DMS 273 (cell line): ENCODE data around the gene GHRHR.

Experiments used
- DNase-seq: peaks from one replicate; lab custom pipeline; 2025; ENCODE audit not compliant: unreplicated experiment; lab: John Stamatoyannopoulos, UW

GHRHR gene

GRCh38 chr7:30963842-30964241 lies at the start of gene GHRHR:
Gene GHRHR, plus strand, starts transcription at chr7:30963953. Its CDS starts 116 bp downstream, at chr7:30964069.
- DNase-seq, result no peak

DNA sequence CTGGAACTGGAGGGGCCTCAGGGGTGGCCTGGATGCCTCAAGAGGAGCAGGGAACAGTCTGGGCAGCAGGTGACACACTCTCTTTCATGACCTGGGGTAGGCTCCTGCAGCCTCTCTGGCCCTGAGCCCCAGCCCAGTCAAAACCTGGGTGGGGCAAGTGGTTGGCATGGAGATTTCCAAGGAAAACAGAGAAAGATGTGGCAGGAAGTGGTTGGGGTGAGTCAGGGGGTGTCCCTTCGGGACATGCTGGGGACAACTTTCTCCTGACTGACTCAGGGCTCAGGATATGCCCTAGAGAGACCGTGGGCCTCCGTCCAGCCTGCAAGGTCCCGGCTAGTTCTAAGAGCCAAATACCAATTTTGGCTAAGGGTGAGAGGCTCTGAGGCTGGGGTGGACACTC lies 49.2 kb upstream of the GHRHR start:
- DNase-seq, result no peak

GRCh38 chr7:30915005-30915601 lies 48.6 kb upstream of the GHRHR start:
- DNase-seq, result no peak

DNA sequence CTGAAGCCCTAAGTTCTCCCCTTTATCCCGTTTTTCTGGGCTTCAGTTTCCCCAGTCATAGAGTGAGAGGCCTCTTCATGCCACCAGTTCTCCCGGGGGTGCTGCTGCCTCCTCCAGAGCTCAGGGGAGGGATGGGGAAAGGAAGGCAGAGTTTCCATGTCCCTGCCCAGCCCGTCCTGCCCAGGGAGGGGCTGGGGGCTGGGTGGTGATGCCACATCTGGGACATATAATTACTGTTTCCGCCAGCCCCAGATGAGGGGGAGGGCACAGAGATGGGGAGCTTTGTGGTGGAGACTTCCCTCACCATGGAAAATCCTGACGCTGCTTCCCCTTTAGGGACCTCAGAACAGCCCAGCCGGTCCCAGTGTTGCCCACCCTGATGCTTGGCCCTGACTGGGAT lies 48.0 kb upstream of the GHRHR start:
- DNase-seq, result no peak

DNA sequence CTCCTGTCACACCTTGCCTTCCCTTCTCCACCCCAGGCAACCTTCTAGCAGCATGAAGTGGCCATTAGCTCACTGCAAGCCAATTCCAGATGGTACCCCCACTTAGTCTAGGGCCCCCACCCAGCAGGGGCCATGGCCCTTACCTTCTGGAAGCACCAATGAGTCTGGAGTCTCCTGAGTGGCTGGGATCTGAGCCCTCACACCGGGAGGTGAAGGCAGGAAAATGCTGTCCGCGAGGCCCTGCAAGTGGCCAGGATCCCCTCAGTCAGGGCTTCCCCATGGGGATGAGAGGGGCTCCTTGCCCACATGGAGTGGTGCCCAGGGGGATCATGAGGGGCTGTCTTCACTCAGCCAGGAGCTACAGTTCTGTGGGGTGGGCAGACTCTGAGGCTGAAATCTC lies 47.5 kb upstream of the GHRHR start:
- DNase-seq, result peak; percentile 19

DNA sequence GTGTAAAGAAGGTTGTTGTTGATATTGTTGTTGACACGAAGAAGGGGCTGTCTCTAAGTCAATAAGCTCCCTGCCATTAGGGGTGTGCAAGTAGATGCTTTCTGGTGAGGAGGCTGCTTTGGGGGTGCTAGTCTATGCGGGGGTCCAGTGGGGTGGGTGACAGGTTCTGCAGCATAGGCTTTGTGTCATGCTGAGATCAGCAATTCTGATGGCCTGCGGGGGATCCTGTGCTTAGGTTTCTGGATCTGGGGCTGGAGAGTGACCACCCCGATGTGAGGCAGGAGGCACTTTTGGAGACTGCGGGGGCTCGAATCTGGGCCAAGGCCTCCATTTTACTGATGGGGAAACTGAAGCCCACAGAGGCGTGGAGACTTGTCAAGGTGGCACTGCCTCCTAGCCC lies 47.0 kb upstream of the GHRHR start:
- no peak for DNase-seq

GRCh38 chr7:30917216-30917893 lies 46.4 kb upstream of the GHRHR start:
- DNase-seq, result no peak

GRCh38 chr7:30918676-30919075 lies 45.1 kb upstream of the GHRHR start:
- DNase-seq, result no peak

- peak; percentile 52 for DNase-seq
Measured at GRCh38 chr7:30920021-30920583, 43.7 kb upstream of the GHRHR start.

- DNase-seq, result peak; percentile 64
Measured at GRCh38 chr7:30920584-30921539, 42.9 kb upstream of the GHRHR start.

DNA sequence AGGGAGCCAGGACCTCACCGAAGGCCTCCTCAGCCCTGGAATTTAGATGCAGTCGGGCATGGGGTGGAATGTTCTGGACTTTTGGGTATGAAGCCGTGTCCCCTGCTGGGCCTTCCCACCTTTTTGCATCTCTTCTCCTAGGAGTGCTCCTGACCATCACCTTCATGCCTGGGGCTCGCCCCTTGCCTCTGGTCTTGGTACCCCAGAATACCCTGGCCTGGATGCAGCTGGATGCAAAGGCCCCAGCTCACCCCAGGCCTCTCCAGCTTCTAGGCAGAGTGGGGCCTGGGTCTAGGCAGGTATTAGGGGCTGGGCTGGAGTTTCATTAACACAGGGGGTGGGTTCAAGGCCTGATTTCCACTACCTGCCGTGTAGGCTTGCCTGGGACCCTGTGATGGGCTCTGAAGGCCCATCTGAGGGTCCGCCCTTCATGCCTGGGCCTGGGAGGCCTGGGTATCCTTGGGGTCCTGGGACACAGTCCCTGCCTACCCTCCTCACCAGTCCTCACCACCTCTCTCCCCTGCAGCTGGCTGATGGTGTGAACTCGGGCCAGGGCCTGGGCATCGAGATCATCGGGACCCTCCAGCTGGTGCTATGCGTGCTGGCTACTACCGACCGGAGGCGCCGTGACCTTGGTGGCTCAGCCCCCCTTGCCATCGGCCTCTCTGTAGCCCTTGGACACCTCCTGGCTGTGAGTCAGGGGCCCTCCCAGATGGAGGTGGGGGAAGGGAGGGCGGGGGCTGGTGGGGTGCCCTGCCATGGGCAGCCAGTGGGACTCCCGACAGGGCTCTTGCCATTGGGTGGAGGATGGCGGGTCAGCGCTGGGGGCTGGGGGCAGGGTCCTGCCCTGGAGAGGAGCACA lies 42.0 kb upstream of the GHRHR start:
- no peak for DNase-seq

- DNase-seq, result no peak
Measured at GRCh38 chr7:30922596-30922995, 41.2 kb upstream of the GHRHR start.

GRCh38 chr7:30923009-30923773 lies 40.6 kb upstream of the GHRHR start:
- DNase-seq, result no peak

DNA sequence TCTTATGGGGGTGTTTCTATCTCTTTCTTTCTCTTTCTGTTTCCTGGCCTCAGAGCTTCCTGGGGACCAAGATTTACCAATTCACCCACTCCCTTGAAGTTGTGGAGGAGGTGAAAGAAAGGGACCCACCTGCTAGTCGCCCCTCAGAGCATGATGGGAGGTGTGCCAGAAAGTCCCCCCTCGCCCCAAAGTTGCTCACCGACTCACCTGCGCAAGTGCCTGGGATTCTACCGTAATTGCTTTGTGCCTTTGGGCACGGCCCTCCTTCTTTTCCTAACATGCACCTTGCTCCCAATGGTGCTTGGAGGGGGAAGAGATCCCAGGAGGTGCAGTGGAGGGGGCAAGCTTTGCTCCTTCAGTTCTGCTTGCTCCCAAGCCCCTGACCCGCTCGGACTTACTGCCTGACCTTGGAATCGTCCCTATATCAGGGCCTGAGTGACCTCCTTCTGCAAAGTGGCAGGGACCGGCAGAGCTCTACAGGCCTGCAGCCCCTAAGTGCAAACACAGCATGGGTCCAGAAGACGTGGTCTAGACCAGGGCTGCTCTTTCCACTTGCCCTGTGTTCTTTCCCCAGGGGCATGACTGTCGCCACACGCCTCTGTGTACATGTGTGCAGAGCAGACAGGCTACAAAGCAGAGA lies 39.9 kb upstream of the GHRHR start:
- DNase-seq, result no peak

DNA sequence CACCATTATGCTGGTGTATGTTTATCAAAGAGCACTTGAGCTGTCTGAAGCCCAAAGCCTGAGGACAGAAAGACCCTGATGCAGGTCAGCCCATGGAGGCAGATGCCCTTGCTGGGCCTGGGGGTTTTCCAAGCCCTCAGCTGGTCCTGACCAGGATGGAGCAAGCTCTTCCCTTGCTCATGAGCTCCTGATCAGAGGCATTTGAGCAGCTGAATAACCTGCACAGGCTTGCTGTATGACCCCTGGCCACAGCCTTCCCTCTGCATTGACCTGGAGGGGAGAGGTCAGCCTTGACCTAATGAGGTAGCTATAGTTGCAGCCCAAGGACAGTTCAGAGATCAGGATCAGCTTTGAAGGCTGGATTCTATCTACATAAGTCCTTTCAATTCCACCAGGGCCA lies 39.1 kb upstream of the GHRHR start:
- no peak for DNase-seq

DNA sequence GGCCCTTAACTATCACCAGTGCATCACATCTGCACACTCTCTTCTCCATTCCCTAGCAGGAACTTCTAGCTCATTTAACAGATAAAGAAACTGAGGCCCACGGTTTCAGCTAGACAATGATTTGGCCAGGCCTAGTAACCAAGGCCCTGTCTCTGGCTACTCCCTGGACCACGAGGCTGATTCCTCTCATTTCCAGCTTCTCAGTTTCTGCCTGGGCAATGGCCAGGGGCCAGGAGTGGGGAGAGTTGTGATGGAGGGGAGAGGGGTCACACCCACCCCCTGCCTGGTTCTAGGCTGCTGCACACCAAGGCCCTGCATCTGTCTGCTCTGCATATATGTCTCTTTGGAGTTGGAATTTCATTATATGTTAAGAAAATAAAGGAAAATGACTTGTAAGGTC lies 38.6 kb upstream of the GHRHR start:
- DNase-seq, result no peak

DNA sequence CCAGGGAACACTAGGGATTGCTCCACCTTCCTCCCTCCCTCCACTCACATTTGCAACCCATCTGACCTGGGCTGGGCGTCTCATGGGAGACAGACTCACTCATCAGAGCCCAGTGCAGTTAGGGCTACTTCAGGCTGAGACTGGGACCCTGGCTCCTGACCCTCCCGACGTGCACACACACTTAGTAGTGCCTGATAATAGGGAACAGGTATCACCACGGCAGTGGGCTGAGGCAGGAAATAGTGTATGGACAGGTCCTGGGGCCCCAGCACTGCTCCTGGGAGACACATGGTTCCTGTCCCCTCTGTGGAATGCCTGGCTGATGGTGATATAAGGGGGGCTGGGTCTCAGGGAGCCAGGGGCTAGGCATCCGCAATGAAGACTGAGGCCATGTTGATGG lies 37.8 kb upstream of the GHRHR start:
- no peak for DNase-seq

- no peak for DNase-seq
Measured at GRCh38 chr7:30926313-30926712, 37.4 kb upstream of the GHRHR start.

DNA sequence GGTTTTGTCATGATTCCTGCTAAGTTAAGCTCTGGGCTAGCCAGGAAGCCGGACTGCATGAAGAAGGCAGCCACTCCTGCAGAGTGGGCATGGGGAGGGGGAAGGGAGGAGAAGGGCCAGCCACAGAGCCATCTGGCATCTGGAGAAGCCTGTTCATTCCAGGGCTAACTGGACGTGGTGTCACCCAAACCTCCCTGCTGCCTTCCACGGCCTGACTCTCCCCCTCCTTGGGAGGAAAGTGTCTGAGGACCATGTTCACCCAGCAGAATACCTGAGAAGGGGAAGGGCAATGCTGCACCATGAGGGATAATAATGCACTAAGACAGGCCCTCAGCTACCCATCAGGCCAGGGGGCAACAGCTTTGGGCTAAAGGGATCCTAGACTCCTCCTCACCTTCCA lies 36.7 kb upstream of the GHRHR start:
- no peak for DNase-seq
